ENCODE results near the gene BCLAF1.

GRCh38 chr6:136250686-136251008, 39.0 kb downstream of the BCLAF1 start:
- TF ChIP-seq, protein P1, sequence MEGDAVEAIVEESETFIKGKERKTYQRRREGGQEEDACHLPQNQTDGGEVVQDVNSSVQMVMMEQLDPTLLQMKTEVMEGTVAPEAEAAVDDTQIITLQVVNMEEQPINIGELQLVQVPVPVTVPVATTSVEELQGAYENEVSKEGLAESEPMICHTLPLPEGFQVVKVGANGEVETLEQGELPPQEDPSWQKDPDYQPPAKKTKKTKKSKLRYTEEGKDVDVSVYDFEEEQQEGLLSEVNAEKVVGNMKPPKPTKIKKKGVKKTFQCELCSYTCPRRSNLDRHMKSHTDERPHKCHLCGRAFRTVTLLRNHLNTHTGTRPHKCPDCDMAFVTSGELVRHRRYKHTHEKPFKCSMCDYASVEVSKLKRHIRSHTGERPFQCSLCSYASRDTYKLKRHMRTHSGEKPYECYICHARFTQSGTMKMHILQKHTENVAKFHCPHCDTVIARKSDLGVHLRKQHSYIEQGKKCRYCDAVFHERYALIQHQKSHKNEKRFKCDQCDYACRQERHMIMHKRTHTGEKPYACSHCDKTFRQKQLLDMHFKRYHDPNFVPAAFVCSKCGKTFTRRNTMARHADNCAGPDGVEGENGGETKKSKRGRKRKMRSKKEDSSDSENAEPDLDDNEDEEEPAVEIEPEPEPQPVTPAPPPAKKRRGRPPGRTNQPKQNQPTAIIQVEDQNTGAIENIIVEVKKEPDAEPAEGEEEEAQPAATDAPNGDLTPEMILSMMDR (IDR thresholded peaks at IDR 0.05), result peak in 1 of 5 experiments; percentile 12
- TF ChIP-seq EP300 (IDR thresholded peaks at IDR 0.05; ENCODE audit: low read depth), result no peak
